Prostate gland (tissue), 2 donors: ENCODE measurements around the gene PWP1.

ENCODE experiments used
- POLR2AphosphoS5 ChIP-seq: sonication (generic); formaldehyde crosslinking; IDR thresholded peaks from one replicate; pipeline ENCODE4 v1.6.1; 2017; ENCODE audit warnings: antibody characterized with exemption
- TF ChIP-seq, protein P1 (sequence below), 4 experiments: fragments of 200-600 bp in 2 of 4; fragments of 450-650 bp in 2 of 4; sonication (generic) in 2 of 4; IDR thresholded peaks; 1 replicate in 3 of 4; 2 replicates in 1 of 4; pipeline ENCODE4 v1.5.1; 2016 to 2019; ENCODE audit warnings: antibody characterized with exemption in 4 of 4, mild to moderate bottlenecking in 2 of 4, moderate library complexity in 2 of 4

- no peak for TF ChIP-seq POLR2AphosphoS5
- TF ChIP-seq, protein P1, sequence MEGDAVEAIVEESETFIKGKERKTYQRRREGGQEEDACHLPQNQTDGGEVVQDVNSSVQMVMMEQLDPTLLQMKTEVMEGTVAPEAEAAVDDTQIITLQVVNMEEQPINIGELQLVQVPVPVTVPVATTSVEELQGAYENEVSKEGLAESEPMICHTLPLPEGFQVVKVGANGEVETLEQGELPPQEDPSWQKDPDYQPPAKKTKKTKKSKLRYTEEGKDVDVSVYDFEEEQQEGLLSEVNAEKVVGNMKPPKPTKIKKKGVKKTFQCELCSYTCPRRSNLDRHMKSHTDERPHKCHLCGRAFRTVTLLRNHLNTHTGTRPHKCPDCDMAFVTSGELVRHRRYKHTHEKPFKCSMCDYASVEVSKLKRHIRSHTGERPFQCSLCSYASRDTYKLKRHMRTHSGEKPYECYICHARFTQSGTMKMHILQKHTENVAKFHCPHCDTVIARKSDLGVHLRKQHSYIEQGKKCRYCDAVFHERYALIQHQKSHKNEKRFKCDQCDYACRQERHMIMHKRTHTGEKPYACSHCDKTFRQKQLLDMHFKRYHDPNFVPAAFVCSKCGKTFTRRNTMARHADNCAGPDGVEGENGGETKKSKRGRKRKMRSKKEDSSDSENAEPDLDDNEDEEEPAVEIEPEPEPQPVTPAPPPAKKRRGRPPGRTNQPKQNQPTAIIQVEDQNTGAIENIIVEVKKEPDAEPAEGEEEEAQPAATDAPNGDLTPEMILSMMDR (IDR thresholded peaks at IDR 0.05), result no peak
These were observed 33.8 kb upstream of the PWP1 start for GRCh38 chr12:107651571-107652449.
